ENCODE data around the gene SMIM45.
"Not testable (repeated sequence)": the region's sequence is repeated elsewhere in the genome, so short reads cannot be mapped to it uniquely, and the experiment has no call there.

Gene SMIM45

GRCh38 chr22:41934284-41935014 lies 17.5 kb upstream of the SMIM45 start:
- DNase-seq (ENCODE audit: low read depth in 2 of 2), result no peak

DNA sequence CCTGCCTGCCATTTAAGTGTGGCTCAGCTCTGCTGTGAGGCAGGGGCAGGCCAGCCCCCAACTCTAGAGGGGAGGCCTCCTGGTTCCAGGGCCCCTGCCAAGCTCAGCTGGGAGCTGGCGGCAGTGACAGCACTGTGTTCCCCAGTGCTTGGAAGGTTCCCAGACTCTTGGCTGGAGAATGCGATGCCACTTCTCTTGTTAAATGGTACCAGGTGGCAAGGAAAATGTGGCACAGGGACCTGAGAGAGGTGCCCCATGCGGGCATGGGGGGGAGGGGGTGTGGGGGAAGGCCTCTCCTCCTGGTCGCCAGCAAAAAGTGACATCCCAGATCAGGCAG lies 17.0 kb upstream of the SMIM45 start:
- no peak for DNase-seq (ENCODE audit: low read depth in 2 of 2)

- DNase-seq (ENCODE audit: low read depth in 2 of 2), result no peak
Observed at GRCh38 chr22:41935509-41935908, 16.4 kb upstream of the SMIM45 start.

DNA sequence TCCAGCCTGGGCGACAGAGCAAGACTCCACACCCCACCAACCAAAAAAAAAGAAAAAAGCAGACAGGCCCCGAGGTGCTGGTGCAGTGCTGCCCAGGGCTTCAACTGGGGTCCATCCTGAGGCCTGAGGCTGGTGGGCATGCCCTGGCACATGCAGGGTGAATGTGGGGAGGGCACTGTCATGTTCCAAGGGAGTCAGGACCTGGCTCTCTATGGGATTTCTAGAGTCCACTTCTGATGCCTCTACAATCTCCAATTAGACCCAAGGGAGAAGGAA lies 15.1 kb upstream of the SMIM45 start:
- no peak for DNase-seq (ENCODE audit: low read depth in 2 of 2)

- DNase-seq (ENCODE audit: low read depth in 2 of 2), result peak; percentile 84 to 88
Observed at GRCh38 chr22:41939981-41940831, 11.7 kb upstream of the SMIM45 start.

- peak; percentile 68 to 71 for DNase-seq (ENCODE audit: low read depth in 2 of 2)
Observed at GRCh38 chr22:41940832-41941765, 10.9 kb upstream of the SMIM45 start.

DNA sequence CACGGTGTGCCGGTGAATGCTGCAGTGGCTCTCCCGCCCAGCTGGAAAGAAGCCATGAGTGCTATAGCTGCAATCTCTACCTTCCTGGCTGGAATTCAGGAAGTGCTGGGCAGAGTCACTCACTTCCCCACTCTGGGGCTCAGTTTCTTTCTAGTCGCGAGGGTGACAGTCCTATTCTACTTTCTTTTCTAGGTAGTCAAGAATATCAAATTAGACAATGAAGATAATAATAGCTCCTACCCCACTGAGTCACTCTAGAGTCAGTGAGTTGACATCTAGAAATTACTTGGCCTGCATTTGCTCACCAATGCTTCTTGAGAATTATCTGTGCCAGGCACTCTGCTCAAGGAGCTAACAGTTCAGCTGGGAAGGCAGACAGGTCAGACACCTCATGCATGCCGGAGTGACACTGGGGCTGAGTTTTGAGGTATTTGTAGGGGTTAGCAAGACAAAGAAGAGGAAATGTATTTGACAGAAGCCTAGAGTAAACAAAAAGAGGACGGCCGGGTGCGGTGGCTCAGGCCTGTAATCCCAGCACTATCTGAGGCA lies 8.2 kb upstream of the SMIM45 start:
- no peak for DNase-seq (ENCODE audit: low read depth in 2 of 2)

DNA sequence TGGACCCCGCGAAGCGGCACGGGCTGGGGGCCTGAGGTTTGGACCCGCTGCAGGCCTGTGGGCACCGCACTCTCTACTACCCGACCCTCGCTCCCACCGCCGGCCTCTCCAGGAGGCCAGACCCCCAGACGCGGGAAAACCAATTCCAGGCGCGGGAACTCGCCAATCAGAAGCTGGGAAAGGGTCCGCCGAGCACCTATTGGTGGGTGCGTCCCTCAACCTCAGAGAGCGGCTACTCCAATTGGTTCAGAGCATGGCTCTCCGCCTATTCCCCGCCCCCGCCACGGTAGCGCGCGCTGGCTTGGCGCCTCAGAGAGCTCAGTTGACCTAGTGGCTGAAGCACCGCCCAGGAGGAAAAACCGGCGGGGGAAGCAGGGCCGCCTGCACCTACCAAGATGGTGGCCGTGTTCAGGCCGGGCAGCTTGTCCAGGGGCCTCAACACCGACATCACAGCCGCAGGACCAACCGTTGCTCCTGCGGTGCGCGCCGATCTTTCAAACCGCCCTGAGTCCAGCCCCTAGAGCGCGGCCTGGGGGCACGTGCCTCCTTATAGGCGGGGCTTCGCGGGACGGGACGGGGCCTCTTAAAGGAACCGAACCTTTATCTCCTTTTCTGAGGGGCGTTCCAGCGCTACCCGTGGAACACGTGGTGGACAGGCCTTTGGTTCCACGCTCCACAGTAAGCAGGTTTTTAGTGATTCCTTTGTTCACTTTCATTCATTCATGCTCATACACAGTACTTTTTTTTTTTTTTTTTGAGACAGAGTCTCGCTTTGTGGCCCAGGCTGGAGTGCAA lies 5.1 kb upstream of the SMIM45 start, which contains the start of gene CENPM:
Gene CENPM, minus strand, starts transcription at position 524 of the 795 bp plus-strand sequence. Its CDS starts 76 bp downstream, at position 448.
- peak; percentile 86 to 95 for DNase-seq (ENCODE audit: low read depth in 2 of 2)

DNA sequence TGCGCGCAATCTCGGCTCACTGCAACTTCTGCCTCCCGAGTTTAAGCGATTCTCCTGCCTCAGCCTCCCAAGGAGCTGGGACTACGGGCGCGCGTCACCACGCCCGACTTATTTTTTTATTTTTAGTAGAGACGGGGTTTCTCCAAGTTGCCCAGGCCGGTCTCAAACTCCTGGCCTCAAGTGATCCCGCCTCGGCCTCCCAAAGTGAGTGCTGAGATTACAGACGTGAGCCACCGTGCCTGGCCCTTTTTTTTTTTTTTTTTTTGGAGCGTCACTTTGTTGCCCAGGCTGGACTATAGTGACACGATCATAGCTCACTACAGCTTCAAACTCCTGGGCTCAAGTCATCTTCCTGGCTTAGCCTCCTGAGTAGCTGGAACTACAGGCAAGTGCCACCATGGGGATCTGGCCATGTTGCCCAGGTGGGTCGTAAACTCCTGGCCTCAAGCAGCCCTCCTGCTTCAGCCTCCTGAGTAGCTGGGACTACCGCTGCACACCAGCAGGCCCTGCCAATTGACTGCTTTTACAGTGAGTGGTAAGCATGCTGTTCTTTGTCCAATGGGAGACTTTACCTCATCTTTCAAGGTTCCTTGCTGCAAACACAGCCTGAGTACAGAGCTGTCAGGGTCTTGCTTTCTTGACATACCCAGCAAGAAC lies 4.4 kb upstream of the SMIM45 start:
- DNase-seq (ENCODE audit: low read depth in 2 of 2), result no peak

DNA sequence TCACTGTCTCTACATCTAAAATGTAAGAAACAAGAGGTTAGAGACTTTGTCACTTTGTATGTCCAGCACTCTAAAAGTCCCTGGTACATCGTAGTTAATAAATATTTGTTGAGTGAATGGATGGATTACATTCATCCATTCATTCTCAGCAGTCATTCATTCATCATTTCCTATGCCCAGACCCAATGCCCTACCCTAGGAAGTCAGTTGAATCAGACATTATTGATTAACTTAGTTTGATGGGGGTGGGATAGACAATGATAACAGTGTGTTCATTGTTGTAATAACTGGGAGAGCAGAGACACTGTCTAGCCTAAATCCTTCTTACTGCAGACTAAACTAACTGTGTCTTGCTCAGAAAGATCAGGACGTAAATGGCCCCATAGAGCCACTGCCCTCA lies 3.8 kb upstream of the SMIM45 start:
- no peak for DNase-seq (ENCODE audit: low read depth in 2 of 2)

GRCh38 chr22:41948928-41949296 lies 3.0 kb upstream of the SMIM45 start:
- DNase-seq (ENCODE audit: low read depth in 2 of 2), result not testable (repeated sequence)

DNA sequence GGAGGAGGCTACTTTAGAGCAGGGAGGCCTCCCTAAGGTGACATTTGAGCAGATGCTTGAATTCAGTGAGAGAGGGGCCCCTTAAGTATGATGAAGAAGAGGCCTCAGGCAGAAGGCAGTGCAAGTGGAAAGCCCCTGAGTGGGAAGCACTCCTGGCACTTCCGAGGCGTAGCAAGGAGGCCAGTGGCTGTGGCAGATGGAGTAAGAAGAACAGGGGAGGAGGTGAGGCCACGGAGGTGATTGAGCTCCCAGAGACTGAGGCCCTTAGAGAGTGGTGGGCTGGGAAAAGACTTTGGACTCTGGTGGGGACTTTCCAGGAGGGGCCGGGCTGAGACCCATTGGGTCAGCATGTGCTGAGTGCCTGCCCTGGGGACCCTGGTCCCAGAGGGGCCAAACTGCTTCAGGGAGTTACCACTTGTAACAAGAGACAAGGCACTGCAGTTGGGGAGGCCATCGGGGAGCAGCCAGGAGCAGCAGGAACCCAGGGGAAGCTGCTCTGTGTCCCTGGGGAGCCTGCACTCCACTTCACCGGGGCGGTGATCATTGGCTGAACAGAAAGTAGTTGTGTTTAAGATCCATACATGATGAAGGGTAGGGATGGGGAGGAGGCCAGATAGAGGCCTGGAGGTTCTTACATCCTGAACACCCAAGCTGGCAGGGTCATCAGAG lies 2.5 kb upstream of the SMIM45 start:
- DNase-seq (ENCODE audit: low read depth in 2 of 2), result no peak

DNA sequence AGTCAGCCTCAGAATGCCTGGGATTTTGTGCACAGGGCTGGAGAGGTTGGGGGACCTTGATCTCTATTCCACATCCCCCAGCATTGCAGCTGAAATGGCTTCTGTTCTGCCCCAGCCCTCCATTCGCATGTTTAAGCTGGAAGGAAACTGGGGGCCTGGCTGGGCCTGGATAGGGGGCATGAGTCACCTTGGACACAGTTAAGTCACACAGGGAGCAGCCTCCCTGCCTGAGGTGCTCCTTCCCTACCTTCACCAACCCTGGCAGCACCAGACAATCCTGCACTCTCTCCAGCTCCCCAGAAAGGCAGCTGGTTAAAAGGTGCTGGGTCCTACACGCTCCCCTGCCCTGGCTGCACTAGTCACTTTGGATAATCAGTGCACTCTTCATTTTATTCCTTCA lies 763 bp downstream of the SMIM45 start:
- DNase-seq (ENCODE audit: low read depth in 2 of 2), result no peak

DNA sequence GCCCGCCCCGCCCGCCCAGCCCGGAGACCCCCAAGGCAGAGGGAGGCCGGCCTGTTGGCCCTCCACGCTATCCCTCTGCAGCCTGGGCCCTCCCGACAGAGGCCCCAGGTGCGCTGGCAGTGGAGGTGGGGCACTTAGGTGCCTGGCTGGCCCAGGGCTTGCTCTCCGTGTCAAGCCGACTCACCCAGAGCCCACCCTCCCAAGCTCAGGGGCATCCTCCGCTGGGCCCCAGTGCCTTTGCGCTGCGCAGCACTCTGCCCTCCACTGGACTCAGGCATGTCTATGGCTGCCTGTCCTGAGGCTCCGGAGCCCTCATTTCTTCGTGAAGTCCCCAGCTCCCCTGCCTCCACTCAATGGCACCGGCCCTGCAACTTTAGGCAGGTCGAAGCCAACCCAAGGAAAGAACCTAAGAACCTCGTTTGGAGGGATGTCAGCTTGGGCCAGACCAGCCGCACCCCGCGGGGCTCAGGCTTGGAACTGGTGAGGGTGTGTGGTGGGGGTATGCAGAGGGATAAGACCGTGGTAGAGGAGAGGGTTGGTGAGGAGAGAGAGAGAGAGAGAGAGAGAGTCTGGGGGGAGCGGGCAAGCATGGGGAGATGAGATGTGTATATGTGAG lies 6.1 kb downstream of the SMIM45 start:
- no peak for DNase-seq (ENCODE audit: low read depth in 2 of 2)

- no peak for DNase-seq (ENCODE audit: low read depth in 2 of 2)
Observed at GRCh38 chr22:41963453-41964111, 11.6 kb downstream of the SMIM45 start.

DNA sequence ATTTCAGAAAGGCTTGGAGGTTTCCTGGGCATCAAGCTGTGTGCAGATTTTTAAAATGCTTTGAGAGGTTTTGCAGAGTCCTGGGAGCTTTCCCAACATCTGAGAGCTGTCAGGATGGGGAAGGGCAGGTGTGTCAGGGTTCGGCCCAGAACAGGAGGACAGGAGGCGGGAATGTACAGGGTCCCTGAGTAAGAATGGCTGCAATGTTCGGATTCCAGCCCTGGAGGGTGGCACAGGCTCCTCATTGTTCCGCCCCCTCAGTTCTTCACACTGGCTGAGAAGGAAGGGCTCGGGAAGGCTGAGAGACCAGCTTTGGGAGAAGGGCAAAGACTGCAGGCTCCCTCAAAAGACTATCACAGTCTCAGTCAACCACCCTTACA lies 12.2 kb downstream of the SMIM45 start:
- DNase-seq (ENCODE audit: low read depth in 2 of 2), result no peak

- DNase-seq (ENCODE audit: low read depth in 2 of 2), result no peak
Observed at GRCh38 chr22:41966225-41966606, 14.3 kb downstream of the SMIM45 start.

DNA sequence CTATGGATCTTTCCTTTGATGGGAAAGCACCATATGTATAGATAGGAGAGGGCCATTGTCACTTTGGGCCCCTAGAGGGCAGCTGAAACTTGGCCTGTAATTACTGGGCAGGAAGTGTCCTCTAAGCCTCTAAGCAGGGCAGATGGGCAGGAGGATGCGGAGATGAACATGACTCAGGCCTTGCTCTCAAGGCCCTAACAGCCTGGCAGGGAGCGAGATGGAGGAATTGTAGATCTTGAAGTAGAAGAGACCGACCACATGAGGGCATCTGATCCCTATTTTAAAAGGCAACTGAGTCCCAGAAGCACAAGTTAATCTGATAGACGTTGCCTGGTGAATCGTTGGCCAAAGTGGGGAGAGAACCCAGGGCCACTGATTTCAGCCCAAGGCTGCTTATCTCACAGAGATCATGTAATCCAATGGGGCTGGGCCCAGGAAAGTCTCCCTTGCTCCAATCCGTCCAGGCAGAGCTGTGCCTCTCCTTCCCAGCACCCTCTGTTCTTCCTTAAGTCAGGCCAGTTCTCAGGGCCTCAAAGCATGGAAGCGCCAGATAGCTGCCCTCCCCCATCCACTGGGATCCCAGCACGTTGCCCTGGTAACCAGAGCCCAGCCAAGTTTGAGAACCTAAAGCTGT lies 14.8 kb downstream of the SMIM45 start:
- DNase-seq (ENCODE audit: low read depth in 2 of 2), result peak in 1 of 2 donors; percentile 18

- no peak for DNase-seq (ENCODE audit: low read depth in 2 of 2)
Observed at GRCh38 chr22:41968601-41969000, 16.7 kb downstream of the SMIM45 start.
